KOPT-K1 (cell line): ENCODE data around the gene SOBP.

ENCODE experiments used
- H3K27ac ChIP-seq: fragments of 200-600 bp; sonication (generic); 2 replicates; pipeline ENCODE4 v1.5.1; 2016; ENCODE audit warnings: antibody characterized with exemption, mild to moderate bottlenecking, low read depth, low read length; ENCODE audit not compliant: poor library complexity, severe bottlenecking
- H3K36me3 ChIP-seq: fragments of 200-600 bp; sonication (generic); 2 replicates; pipeline ENCODE4 v1.5.1; 2017; ENCODE audit warnings: antibody characterized with exemption, mild to moderate bottlenecking, low read length, moderate library complexity; ENCODE audit not compliant: insufficient read depth
- H3K9me3 ChIP-seq: fragments of 200-600 bp; sonication (generic); 2 replicates; pipeline ENCODE4 v1.5.1; 2017; ENCODE audit warnings: antibody characterized with exemption, low read length, mild to moderate bottlenecking; ENCODE audit not compliant: insufficient read depth, poor library complexity, severe bottlenecking

SOBP gene

DNA sequence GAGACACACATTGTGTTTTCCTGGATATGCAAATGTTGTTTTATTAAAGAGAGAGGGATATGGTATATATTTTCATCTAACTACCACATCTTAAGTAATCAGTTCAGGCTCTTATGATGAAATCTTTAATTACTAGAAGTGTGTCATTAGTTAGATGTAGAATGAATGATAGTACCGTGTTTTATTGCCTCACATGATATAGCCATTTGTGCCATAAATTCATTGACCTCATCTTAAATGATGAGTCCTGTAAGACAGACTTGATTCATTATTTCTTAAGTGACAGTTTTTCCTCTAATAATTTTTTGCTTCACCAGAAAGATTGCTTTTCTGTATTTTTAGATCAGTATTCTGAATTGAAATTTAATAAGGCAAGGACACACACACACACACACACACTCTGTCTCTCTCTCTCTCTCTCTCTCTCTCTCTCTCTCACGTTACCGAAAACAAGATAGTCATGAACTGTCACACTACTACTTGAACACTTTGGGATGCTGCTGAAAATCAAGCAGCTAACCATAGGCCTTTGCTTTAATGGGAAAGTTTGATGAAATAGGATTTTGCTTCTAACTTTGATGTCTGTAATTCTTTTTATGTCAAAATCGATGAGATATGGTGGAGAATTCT, 140.5 kb downstream of the SOBP start:
- Histone ChIP-seq H3K27ac (no peak overlapping the region), H3K36me3 (peaks cover 10% of the 10 kb centered on the region), H3K9me3 (no peaks in the 10 kb centered on the region)

DNA sequence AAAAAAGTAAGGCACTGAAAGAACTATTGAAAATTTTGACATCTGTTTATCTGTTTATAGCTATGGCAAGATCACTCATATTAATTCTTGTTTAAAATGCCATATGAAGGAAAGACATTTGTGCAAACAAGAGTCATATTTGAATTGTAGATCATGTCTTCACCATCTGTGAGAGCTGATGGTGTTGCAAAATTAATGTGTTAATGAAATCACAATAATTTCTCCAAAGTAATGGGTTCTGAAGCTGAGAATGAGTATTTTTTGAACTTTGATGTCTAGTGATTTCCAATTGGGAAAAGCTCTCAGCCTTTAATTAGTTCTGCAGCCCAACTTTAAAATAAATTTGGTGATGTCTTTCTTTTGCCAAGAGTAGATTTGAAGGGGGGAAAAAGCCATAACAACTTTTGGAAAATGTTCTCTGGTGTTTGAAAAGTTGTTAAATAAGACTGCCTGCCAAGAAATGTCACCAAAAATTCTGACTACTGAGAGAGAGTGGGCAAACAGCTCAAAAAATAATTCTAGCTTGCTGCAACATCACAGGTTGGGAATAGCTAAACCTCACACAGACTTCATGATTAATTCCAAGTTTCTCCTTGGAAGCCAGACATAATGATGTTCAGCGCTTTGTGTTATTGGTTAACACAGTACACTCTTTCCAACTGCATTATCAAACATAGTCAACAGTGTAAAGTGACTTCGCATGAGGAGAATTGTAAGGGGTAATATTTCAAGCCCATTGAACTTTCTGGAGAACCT, 142.6 kb downstream of the SOBP start:
- H3K36me3 ChIP-seq = peaks cover 27% of the 10 kb centered on the region
- no peak overlapping the region for H3K27ac ChIP-seq
- H3K9me3 ChIP-seq = no peaks in the 10 kb centered on the region

DNA sequence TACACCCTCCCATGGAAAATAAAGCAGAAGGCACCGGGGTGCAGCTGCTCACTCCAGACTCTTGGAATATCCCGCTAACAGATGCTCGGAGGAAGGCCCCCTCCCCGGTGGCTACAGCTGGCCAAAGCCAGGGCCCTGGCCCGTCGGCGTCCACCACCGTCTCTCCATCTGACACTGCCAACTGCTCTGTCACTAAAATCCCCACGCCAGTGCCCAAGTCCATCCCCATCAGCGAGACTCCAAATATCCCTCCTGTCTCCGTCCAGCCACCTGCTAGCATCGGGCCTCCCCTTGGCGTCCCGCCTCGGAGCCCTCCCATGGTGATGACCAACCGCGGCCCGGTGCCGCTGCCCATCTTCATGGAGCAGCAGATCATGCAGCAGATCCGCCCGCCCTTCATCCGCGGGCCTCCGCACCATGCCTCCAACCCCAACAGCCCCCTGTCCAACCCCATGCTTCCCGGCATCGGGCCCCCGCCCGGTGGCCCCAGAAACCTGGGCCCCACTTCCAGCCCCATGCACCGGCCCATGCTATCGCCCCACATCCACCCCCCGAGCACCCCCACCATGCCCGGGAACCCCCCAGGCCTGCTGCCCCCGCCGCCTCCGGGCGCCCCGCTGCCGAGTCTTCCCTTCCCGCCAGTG, 143.9 kb downstream of the SOBP start:
- peaks cover 28% of the 10 kb centered on the region for H3K36me3 ChIP-seq
- no peak overlapping the region for H3K27ac ChIP-seq

DNA sequence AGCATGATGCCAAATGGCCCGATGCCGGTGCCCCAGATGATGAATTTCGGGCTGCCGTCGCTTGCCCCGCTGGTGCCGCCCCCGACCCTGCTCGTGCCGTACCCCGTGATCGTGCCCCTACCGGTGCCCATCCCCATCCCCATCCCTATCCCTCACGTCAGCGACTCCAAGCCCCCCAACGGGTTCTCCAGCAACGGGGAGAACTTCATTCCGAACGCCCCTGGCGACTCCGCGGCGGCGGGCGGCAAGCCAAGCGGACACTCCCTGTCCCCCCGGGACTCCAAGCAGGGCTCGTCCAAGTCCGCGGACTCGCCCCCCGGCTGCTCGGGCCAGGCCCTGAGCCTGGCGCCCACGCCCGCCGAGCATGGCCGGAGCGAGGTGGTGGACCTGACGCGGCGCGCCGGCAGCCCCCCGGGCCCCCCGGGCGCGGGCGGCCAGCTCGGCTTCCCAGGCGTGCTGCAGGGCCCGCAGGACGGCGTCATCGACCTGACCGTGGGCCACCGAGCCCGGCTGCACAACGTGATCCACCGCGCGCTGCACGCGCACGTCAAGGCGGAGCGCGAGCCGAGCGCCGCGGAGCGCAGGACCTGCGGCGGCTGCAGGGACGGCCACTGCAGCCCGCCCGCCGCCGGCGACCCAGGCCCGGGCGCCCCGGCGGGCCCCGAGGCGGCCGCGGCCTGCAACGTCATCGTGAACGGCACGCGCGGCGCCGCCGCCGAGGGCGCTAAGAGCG, 144.6 kb downstream of the SOBP start:
- Histone ChIP-seq H3K27ac (no peak overlapping the region), H3K9me3 (no peaks in the 10 kb centered on the region), H3K36me3 (peaks cover 28% of the 10 kb centered on the region)

More for the DNA sequence above, 143.9 kb downstream of the SOBP start:
- no peaks in the 10 kb centered on the region for H3K9me3 ChIP-seq

DNA sequence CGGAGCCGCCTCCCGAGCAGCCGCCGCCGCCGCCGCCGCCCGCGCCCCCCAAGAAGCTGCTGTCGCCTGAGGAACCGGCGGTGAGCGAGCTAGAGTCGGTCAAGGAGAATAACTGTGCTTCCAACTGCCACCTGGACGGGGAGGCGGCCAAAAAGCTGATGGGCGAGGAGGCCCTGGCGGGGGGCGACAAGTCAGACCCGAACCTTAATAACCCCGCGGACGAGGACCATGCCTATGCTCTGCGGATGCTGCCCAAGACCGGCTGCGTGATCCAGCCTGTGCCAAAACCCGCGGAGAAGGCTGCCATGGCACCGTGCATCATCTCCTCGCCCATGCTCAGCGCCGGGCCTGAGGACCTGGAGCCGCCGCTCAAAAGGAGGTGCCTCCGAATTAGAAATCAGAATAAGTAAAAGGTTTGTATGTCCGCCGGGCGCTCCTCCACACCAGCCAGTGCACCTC, 145.2 kb downstream of the SOBP start:
- peaks cover 28% of the 10 kb centered on the region for H3K36me3 ChIP-seq
- H3K9me3 ChIP-seq = no peaks in the 10 kb centered on the region
- H3K27ac ChIP-seq = no peak overlapping the region

DNA sequence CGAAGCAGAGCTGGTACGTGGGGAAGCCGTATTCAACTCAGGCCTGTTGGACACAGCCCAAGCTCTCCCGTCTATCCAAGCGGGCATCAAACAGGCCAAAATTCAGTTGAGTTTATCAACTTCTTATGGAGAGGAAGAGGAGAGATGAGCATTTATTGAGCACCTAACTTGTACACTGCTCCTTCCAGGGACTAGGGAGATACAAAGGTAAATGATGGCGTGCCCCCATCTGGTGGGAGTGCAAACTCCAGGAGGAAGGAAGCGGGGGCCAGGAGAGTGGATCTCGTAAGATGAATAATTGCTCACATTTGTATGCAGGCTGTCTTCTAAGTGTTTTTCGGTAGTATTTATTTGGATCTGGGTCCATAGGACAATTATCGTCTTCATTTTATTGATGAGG, 146.6 kb downstream of the SOBP start:
- H3K36me3 ChIP-seq = peaks cover 28% of the 10 kb centered on the region
- no peak overlapping the region for H3K27ac ChIP-seq
- H3K9me3 ChIP-seq = no peaks in the 10 kb centered on the region

DNA sequence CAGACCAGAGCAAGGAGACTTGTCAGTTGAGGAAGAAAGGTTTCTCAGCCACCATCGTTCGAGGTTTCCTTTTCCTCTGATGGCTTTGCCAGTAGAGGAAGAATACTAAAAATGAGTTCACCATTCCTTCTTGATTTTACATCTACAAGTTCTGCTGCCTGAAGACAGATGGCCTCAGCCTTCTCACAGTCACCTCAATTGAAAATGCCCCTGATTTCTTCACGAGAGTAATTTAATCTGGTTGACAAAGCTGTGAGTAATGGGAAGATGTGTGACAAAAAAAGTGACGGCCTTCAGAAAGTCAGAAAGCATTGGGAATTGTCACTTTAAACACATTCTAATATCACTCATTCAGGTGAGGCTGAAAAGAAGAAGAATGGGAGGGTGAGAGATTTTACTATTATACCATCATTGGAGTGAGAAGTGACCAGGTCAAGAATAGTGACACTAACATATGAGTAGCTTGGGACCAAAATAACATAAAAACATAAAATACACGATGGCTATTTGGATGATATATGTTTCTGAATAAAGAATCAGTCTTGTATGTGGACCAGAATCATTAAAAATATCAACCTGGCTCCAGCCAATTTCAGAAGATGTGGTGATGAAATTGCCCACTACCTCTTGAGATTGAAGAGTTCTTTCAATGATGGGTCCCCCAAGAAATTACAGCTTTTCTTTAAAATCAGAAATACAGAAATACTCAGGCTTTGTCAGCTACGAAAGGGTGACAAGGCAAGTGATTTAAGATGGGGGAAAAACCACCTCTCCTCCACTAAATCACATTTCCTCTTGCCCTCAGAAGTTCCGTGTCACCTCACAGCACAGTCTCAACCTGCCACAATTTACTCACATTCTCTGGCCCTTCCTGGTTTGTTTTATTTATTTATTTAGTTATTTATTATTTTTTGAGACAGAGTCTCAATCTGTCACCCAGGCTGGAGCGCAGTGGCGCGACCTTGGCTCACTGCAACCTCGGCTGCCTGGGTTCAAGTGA, 147.7 kb downstream of the SOBP start:
- Histone ChIP-seq H3K27ac (no peak overlapping the region), H3K36me3 (peaks cover 28% of the 10 kb centered on the region), H3K9me3 (no peaks in the 10 kb centered on the region)

DNA sequence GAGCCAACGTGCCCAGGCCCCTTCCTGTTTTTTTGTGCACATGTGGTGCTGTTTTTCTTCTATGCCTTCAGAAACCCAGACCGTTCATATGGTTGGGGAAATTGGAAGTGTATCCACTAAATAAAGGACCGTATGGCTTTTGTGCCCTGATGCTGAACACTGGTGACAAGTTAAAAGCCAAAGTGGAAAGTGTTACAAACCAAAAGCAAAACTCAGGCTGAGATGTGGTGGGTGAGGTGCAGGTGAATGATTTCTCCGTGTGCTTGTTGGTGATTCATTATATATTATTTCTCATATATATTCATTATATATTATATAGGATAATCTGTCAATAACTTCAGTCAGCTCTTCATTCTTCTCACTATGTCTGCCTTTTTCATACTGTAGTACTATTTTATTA, 148.6 kb downstream of the SOBP start:
- H3K36me3 ChIP-seq = peaks cover 27% of the 10 kb centered on the region
- H3K27ac ChIP-seq = no peak overlapping the region
- H3K9me3 ChIP-seq = no peaks in the 10 kb centered on the region

DNA sequence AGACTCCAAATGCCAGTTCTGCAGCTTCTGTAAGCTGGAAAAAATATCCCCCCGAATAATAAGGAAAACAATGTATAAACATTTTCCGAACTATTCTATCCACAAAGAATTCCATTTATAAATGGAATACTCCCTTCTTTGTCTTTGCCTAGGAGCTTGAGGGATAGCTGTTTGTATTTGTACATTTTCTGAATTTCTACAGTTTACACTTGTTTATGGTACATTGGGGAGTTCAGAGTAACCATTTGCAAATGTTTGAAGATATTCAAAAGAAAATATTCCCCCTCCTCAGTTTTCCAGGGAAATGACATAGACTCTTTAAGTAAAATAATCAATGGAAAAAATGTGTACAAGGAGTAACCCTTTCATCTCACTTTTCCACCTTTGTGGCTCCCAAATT, 149.6 kb downstream of the SOBP start:
- H3K36me3 ChIP-seq = peaks cover 23% of the 10 kb centered on the region
- H3K27ac ChIP-seq = no peak overlapping the region
- no peaks in the 10 kb centered on the region for H3K9me3 ChIP-seq

DNA sequence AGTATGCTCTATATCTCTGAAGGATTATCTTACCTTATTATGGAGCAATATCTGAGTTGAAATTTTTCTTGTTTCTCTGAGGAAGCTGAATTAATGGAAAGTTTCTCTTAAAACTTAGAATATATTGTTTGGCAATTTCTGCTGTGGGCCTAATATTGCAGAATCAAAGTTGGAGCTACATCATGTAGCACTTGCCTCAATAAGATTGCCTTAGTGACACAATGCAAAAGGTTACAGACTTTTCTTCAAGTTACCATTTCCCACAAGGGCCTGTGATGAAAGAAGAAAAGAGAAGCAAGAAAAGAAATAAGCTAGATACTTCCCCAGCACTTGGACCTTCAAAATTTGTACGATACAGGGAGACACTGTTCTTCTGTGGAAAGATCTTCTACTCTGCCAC, 151.2 kb downstream of the SOBP start:
- Histone ChIP-seq H3K27ac (no peak overlapping the region), H3K36me3 (peaks cover 12% of the 10 kb centered on the region), H3K9me3 (no peaks in the 10 kb centered on the region)

DNA sequence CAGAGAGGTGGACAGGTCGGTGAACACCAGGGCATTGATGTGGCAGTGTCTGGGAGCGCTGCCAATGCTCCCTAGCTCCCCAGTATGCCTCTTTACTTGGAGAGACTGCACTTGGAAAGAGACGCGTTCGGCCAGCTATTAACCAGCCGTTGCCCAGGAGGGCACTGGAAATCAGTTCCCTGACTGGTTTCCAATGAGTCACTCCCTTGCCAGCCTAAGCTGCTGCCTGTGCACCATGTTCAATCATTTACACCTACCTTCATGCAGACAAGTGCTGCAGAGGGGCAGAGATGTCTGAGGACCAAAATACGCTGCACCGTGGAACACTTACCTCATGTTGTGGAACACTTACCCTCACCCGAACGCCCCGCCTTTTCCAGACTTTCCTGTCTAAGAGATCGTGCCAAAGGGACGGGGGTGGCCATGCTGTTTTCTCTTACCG, 151.6 kb downstream of the SOBP start:
- Histone ChIP-seq H3K27ac (no peak overlapping the region), H3K36me3 (0 out of 2 replicates have a peak, but pooled peaks cover 8% of the 10 kb centered on the region), H3K9me3 (no peaks in the 10 kb centered on the region)

DNA sequence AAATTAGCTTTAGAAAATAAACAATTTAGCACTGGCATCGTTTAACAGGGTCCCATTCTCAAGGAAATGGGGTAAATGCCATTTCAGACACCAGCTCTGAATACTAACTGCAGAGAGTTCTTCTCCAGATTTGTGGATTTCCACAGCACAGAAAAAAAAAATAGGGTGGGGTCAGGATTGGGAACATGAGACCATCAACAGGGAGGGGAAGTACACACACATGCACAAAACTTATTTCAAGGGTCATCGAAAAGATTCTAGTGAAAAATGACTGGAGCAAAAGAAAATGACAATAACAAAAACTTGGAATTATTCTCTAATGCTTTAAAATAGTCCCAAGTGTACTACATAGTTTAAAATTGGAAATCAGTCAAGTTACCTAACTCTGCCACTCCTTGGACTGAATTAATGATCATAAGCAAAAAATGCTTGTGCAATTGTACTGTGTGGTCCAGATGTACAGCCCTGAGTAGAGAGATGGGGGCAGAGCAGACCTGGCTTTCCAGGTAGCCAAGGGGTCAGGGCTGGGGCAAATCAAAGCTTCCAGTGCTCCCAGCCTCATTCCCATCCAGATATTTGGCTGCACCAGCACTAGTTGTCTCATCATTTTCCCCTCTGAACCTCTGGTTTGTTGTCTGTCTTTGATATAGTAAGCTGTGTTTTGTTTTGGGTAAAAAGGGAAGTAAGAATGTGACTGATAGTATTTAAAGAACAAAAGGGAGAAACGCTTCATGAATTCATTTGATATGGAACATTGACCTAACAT, 152.4 kb downstream of the SOBP start:
- Histone ChIP-seq H3K36me3 (0 out of 2 replicates have a peak, but pooled peaks cover 4% of the 10 kb centered on the region), H3K9me3 (no peaks in the 10 kb centered on the region), H3K27ac (no peak overlapping the region)

DNA sequence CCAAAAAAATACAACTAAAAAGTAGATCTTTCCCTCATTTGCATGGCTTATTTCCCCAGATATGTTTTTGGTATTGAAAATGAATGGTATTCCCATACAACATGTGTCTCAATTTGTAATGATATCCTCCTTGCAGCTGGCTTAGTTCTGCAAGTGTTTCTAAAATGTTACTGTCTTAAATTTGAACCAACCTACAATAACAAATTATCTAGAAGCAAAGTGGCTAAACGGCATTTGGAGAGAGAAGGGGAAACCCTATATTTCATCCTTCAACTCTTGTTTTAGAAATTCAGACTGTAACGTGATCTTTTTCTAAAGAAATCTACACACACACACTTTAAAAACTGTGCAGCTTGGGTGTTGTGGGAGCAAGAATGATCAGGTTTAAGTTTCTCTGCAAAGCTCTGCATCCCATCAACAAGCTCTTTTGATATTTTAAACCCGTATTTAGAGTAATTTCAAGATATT, 153.0 kb downstream of the SOBP start:
- Histone ChIP-seq H3K9me3 (no peaks in the 10 kb centered on the region), H3K36me3 (no peaks in the 10 kb centered on the region), H3K27ac (no peak overlapping the region)
